ENCODE measurements around the gene ZNF185. TPM values are rescaled to one million over a fixed set of nuclear protein-coding genes. Genes with fewer than 3 reads are reported as not detected.

ZNF185 gene
- total RNA-seq, 1 donor from 2014 or later = 0.59 TPM

DNA sequence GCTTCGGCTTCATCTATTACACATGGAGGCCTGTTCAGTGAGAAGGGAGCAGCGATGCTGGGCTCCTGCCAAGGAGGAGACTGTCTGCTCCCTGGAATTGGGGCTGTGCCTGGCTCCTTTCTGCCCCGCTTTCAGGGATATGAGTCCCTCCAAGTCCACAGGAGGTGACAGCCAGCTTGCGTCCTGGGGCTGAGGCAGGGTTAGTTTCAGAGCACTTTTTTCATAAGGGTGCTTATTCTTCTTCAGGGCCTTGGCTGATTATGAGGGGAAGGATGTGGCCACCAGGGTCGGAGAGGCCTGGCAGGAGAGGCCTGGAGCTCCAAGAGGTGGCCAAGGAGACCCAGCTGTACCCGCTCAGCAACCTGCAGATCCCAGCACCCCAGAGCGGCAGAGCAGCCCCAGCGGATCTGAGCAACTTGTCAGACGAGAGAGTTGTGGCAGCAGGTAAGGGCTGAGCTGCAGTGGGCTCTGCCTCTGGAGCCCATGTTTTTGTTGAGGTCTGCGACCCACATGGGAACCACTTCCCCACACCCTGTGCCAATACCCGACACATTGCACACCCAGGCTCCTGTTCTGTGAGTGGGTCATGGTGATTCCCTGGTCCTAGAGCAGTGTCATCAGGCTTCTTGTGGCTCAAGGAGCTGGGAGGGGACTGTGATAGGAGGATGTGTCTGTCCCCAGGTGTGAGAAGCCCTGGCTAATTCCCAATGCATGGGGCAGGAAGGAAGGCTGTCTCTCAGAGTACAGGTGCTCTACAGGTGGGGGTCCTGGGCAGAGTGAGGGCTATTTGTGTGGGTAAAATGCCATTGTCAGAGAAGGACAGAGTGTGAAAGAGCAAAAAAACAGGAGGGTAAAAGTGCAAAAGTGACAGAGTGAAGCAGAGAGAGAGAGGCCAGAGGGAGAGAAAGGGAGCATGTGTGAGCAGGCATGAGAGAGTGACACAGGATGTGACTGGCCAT, 47.4 kb downstream of the ZNF185 start:
- intact Hi-C loops (cut with micrococcal nuclease) = no loop called here

DNA sequence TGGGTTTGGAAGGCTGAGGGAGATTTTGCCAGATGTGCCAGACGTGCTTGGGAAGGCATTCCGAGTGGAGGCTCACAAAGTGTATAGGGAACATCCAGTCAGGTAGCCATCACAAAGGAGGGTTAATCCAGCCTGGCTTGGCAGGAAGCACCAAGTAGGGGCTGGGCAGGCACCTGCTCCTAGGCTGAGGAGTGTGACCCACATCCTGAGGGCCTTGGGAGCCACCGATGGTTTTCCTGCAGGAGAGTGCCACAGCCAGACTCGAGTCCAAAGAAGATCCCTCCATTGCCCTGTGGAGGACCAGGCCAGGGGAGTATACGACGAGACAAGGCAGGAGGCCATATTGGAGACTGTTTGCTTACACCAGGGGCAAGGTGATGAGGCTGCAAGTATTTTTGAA, 48.8 kb downstream of the ZNF185 start:
- intact Hi-C loops (cut with micrococcal nuclease) = no loop called here

Other genes starting within 250 kb of the ZNF185 start
- not detected in 2 replicates for gene MAGEA3, start 199.3 kb upstream of the ZNF185 start, total RNA-seq
- gene CSAG2, start 188.8 kb upstream of the ZNF185 start, total RNA-seq = not detected in 2 replicates
- gene MAGEA2B, start 183.4 kb upstream of the ZNF185 start, total RNA-seq = not detected in 2 replicates
- gene CSAG1, start 164.3 kb upstream of the ZNF185 start, total RNA-seq = not detected in 2 replicates
- gene MAGEA12, start 164.3 kb upstream of the ZNF185 start, total RNA-seq = not detected in 2 replicates
- gene MAGEA2, start 144.2 kb upstream of the ZNF185 start, total RNA-seq = not detected in 2 replicates
- gene CSAG3, start 138.8 kb upstream of the ZNF185 start, total RNA-seq = 0.73 TPM in 1 of 2 replicates, not detected in the other
- gene MAGEA6, start 128.4 kb upstream of the ZNF185 start, total RNA-seq = not detected in 2 replicates
- gene CETN2, start 67.3 kb upstream of the ZNF185 start, total RNA-seq = 9.1 and 9.5 TPM in 2 replicates
- 14.6 and 14.8 TPM in 2 replicates for gene NSDHL, start 67.0 kb upstream of the ZNF185 start, total RNA-seq
- gene PNMA5, start 96.0 kb downstream of the ZNF185 start, total RNA-seq = 0.09 and 0.14 TPM in 2 replicates
- gene PNMA3, start 158.4 kb downstream of the ZNF185 start, total RNA-seq = 2.5 and 2.6 TPM in 2 replicates
- 0.32 and 0.61 TPM in 2 replicates for gene PNMA6A, start 174.4 kb downstream of the ZNF185 start, total RNA-seq

Measured in T-helper 2 cell treated with Interferon-gamma antibody and Interleukin-4, amounts not matched to agents 100 ng/mL and 5 ng/mL, for 36 hours (primary cell).